HG03045 (cell line): ENCODE results near the gene GLCCI1.
A peak's percentile ranks its signal among the peaks of the same experiment; 100 is the strongest.

Experiments used
- ATAC-seq: cut with Tn5 transposase; IDR thresholded peaks from one replicate; pipeline ENCODE4 v1.9.1; 2021; ENCODE audit warnings: mild to moderate bottlenecking, moderate library complexity; ENCODE audit not compliant: unreplicated experiment

The GLCCI1 gene

GRCh38 chr7:7959979-7960670 is 8.5 kb upstream of the GLCCI1 start:
- peak; percentile 93 for ATAC-seq

GRCh38 chr7:7962851-7963250 is 5.7 kb upstream of the GLCCI1 start:
- ATAC-seq: no peak

- ATAC-seq: no peak
Observed at GRCh38 chr7:7964250-7964649, 4.3 kb upstream of the GLCCI1 start.

GRCh38 chr7:7964691-7965090 is 3.9 kb upstream of the GLCCI1 start:
- no peak for ATAC-seq

GRCh38 chr7:7965301-7965700 is 3.3 kb upstream of the GLCCI1 start:
- ATAC-seq: no peak

- ATAC-seq: no peak
Observed at GRCh38 chr7:7966141-7966734, 2.4 kb upstream of the GLCCI1 start.

GRCh38 chr7:7967886-7968543 is 581 bp upstream of the GLCCI1 start:
- ATAC-seq: no peak

- peak; percentile 1 for ATAC-seq
Observed at GRCh38 chr7:7969306-7970236, 975 bp downstream of the GLCCI1 start.

GRCh38 chr7:7970237-7970530 is 1.6 kb downstream of the GLCCI1 start:
- ATAC-seq: no peak

GRCh38 chr7:7970531-7971307 is 2.1 kb downstream of the GLCCI1 start:
- no peak for ATAC-seq

- no peak for ATAC-seq
Observed at GRCh38 chr7:7971308-7972040, 2.9 kb downstream of the GLCCI1 start.

GRCh38 chr7:7972128-7972527 is 3.5 kb downstream of the GLCCI1 start:
- ATAC-seq: no peak

- ATAC-seq: no peak
Observed at GRCh38 chr7:7972922-7973594, 4.5 kb downstream of the GLCCI1 start.

GRCh38 chr7:7976677-7977076 is 8.1 kb downstream of the GLCCI1 start:
- no peak for ATAC-seq

- no peak for ATAC-seq
Observed at GRCh38 chr7:7977774-7978173, 9.2 kb downstream of the GLCCI1 start.

GRCh38 chr7:7978860-7979259 is 10.3 kb downstream of the GLCCI1 start:
- ATAC-seq: no peak

GRCh38 chr7:7979558-7979957 is 11.0 kb downstream of the GLCCI1 start:
- no peak for ATAC-seq

GRCh38 chr7:7980134-7980533 is 11.5 kb downstream of the GLCCI1 start:
- ATAC-seq: no peak

GRCh38 chr7:7982904-7983303 is 14.3 kb downstream of the GLCCI1 start:
- no peak for ATAC-seq
